LNCaP clone FGC (cell line): ENCODE measurements around the gene FASTKD2.

ENCODE experiments used
- DNase-seq: peaks from one replicate; pipeline ENCODE4 v3.0.0-alpha.2; 2011; ENCODE audit warnings: low read depth
- H3K4me3 ChIP-seq: 2 replicates; pipeline ENCODE4 v1.5.1; 2011; ENCODE audit warnings: mild to moderate bottlenecking, low read depth, low read length, control low read depth
- TF ChIP-seq, protein P1 (sequence below): IDR thresholded peaks from 2 replicates; pipeline ENCODE4 v1.5.1; 2012; ENCODE audit warnings: mild to moderate bottlenecking; ENCODE audit not compliant: control insufficient read depth, insufficient read depth; ENCODE audit errors: extremely low read depth

The FASTKD2 gene

DNA sequence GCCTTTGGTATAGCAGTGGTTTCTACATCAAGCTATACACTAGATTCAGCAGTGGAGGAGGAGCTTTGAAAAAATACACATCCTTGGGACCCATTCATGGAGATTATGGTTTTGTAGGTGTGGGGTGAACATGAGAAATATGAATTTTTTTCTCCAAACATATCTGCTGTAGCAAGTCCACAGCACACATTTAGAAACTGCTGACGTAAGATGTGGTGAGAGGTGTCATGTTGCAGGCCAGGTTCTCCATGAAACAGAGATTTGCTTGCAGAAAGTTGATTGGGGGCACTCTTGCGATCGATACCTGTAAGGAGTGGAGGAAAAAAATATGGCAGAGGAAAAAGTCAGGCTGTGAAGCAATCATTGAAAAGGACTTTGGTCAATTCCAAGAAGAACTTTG is 67.9 kb downstream of the FASTKD2 start:
- no peak overlapping the region for H3K4me3 ChIP-seq
- DNase-seq, result no peak
- TF ChIP-seq, protein P1, sequence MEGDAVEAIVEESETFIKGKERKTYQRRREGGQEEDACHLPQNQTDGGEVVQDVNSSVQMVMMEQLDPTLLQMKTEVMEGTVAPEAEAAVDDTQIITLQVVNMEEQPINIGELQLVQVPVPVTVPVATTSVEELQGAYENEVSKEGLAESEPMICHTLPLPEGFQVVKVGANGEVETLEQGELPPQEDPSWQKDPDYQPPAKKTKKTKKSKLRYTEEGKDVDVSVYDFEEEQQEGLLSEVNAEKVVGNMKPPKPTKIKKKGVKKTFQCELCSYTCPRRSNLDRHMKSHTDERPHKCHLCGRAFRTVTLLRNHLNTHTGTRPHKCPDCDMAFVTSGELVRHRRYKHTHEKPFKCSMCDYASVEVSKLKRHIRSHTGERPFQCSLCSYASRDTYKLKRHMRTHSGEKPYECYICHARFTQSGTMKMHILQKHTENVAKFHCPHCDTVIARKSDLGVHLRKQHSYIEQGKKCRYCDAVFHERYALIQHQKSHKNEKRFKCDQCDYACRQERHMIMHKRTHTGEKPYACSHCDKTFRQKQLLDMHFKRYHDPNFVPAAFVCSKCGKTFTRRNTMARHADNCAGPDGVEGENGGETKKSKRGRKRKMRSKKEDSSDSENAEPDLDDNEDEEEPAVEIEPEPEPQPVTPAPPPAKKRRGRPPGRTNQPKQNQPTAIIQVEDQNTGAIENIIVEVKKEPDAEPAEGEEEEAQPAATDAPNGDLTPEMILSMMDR, result no peak

DNA sequence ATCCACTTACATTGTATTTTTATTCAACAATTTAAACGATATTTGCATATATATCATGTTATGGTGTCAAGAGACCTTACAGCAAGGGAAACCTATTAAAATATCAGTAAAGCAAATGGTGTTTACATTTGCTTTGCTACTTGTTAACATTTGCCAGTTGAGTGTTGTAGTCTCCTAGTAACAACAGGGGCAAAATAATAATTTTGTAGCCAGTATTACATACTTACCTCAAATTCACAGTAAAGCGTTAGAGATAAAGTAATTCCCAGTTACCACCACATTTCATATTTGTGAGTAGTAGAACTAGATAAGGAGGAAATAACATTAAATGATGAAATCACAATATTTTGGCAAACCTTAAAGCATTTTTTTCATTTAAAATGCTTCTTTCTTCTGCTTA is 71.3 kb downstream of the FASTKD2 start:
- no peak for DNase-seq
- TF ChIP-seq, protein P1, result no peak
- H3K4me3 ChIP-seq, result no peak overlapping the region

DNA sequence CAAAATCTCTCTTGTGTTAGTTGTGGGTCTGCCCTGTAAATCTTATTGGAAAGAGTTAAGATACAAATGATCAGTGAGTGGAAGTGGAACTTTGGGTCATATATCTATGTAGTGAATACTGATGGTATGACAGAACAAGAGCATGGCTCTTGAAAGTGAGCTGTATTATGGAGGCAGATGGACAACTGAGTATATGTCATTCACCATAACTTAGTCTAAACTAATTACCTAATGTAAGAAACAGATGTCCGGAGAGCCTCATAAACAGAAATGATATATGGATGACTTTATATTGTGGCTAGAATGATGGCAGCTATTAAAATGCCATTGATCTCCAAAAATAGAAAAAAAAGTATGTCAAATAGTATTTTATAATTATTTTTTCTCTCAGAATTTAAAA is 72.4 kb downstream of the FASTKD2 start:
- no peak for DNase-seq
- H3K4me3 ChIP-seq, result no peak overlapping the region
- TF ChIP-seq, protein P1, result no peak

DNA sequence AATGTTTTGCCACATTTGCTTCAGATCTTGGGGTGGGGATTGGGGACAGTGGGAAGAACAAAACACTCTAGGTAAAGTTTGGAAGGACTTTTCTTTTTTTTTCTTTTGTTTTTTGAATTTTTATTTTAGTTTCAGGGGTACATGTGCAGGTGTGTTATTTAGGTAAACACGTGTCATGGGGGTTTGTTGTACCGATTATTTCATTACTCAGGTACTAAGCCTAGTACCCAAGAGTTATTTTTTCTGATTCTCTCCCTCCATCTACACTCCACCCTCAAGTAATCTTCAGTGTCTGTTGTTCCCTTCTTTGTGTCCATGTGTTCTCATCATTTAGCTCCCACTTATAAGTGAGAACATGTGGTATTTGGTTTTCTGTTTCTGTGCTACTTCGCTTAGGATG is 73.3 kb downstream of the FASTKD2 start:
- no peak overlapping the region for H3K4me3 ChIP-seq
- no peak for DNase-seq
- TF ChIP-seq, protein P1, result no peak

DNA sequence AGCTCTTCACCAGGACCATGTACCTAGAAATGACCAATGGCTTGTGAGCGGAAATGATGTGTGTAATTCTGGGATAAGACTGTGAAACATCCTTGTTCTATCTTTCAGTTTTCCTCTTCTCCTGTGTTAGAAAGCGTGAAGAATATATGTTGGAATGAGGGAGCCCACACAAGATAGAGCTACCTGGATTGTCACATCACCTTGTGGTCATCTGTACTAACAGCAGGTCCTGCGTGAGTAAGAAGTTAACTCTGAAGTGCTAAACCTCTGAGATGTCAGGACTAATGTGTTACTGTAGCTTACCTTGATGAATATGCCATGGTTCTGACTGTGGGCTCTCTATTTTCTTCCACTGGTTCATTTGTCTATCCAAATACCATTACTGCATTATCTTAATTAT is 75.6 kb downstream of the FASTKD2 start:
- TF ChIP-seq, protein P1, result no peak
- no peak overlapping the region for H3K4me3 ChIP-seq
- DNase-seq, result no peak
